ENCODE results near the gene MED9.
"Not testable (repeated sequence)": the region's sequence is repeated elsewhere in the genome, so short reads cannot be mapped to it uniquely, and the experiment has no call there.

Gene MED9

GRCh38 chr17:17463821-17464220 lies 13.0 kb upstream of the MED9 start:
- DNase-seq (ENCODE audit: low read depth): no peak
- no peak overlapping the region for H3K4me3 ChIP-seq (ENCODE audit: low read depth, low read length)
- TF ChIP-seq, protein P1, sequence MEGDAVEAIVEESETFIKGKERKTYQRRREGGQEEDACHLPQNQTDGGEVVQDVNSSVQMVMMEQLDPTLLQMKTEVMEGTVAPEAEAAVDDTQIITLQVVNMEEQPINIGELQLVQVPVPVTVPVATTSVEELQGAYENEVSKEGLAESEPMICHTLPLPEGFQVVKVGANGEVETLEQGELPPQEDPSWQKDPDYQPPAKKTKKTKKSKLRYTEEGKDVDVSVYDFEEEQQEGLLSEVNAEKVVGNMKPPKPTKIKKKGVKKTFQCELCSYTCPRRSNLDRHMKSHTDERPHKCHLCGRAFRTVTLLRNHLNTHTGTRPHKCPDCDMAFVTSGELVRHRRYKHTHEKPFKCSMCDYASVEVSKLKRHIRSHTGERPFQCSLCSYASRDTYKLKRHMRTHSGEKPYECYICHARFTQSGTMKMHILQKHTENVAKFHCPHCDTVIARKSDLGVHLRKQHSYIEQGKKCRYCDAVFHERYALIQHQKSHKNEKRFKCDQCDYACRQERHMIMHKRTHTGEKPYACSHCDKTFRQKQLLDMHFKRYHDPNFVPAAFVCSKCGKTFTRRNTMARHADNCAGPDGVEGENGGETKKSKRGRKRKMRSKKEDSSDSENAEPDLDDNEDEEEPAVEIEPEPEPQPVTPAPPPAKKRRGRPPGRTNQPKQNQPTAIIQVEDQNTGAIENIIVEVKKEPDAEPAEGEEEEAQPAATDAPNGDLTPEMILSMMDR (IDR thresholded peaks at IDR 0.05; ENCODE audit: low read depth, low read length, missing control alignments): no peak
- in situ Hi-C loops (cut with HindIII; ENCODE audit: low sequenced_read_pairs): no loop called here

DNA sequence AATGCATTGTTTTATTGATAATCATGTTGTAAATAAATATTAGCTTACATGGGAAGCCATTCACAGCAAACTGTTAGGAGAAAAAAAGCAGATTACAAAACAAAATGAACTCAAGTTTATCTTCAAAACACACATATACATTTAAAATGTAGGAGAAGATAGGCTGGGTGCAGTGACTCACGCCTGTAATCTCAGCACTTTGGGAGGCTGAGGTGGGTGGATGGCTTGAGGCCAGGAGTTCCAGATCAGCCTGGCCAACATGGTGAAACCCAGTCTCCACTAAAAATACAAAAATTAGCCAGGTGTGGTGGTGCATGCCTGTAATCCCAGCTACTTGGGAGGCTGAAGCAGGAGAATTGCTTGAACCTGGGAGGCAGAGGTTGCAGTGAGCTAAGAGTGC lies 10.9 kb upstream of the MED9 start:
- in situ Hi-C loops (cut with HindIII; ENCODE audit: low sequenced_read_pairs); H3K4me3 ChIP-seq (ENCODE audit: low read depth, low read length); DNase-seq (ENCODE audit: low read depth): not testable (repeated sequence)

DNA sequence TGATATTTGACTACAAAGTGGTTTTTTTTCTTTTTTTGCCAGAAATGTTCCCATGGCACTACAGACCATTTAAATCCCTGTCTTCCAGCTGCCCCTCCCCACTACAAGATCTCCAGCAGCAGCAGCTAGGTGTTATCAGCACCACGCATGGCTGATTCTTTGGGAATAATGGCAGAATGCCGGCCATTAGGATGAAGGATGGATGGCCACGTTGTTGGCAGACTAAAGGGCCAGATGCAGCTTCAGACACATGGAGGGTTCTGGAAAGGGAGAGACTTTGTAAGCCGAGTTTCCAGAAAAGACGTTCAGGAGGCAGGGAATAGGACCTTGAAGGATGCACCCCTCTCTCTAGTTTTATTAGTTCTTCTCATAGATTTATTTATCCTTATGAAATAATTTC lies 10.3 kb upstream of the MED9 start:
- TF ChIP-seq, protein P1 (IDR thresholded peaks at IDR 0.05; ENCODE audit: low read depth, low read length, missing control alignments): no peak
- in situ Hi-C loops (cut with HindIII; ENCODE audit: low sequenced_read_pairs): no loop called here
- no peak overlapping the region for H3K4me3 ChIP-seq (ENCODE audit: low read depth, low read length)
- no peak for DNase-seq (ENCODE audit: low read depth)

DNA sequence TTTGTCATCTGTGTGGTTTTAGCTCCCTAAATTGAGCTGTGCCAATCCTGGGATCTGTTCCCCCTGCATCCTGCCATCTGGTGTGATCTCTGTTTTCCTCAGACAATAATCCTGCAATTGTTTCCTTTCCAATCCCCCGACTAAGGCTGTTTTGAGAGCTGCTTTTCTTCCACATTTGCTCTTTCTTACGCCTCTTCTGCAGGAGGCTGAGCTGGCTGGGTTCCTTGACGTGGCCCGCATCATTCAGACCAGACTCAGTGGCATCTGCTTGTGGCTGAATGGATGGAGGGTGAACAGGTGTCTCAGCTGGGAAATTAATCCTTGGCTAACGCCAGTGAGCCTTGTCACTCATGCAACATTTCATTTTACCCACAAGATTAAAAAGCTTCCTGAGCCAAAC lies 9.8 kb upstream of the MED9 start:
- in situ Hi-C loops (cut with HindIII; ENCODE audit: low sequenced_read_pairs): no loop called here
- no peak overlapping the region for H3K4me3 ChIP-seq (ENCODE audit: low read depth, low read length)
- DNase-seq (ENCODE audit: low read depth): no peak
- TF ChIP-seq, protein P1 (IDR thresholded peaks at IDR 0.05; ENCODE audit: low read depth, low read length, missing control alignments): no peak

DNA sequence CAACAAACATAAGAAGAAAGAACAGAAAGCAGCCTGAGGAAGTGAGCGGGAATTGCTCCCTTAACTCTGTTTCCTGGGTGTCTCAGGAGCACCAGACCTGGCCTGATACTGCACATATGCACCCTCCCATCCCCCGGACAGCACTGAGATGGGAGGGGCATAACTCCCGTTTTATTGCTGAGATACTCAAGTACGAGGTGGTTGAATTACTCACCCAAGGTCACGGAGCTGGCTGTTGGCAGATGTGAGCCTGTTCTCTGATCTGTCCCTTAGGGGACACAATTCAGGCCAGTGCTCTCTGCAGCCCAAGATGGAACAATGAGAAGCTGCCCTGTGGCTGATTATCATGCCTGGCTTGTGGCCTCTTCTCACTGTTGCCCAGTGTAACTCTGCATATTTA lies 9.1 kb upstream of the MED9 start:
- H3K4me3 ChIP-seq (ENCODE audit: low read depth, low read length): no peak overlapping the region
- in situ Hi-C loops (cut with HindIII; ENCODE audit: low sequenced_read_pairs): no loop called here

GRCh38 chr17:17468217-17469010 lies 8.4 kb upstream of the MED9 start:
- TF ChIP-seq, protein P1 (IDR thresholded peaks at IDR 0.05; ENCODE audit: low read depth, low read length, missing control alignments): no peak
- in situ Hi-C loops (cut with HindIII; ENCODE audit: low sequenced_read_pairs): no loop called here
- no peak overlapping the region for H3K4me3 ChIP-seq (ENCODE audit: low read depth, low read length)
- DNase-seq (ENCODE audit: low read depth): no peak

More for the DNA sequence above, 9.1 kb upstream of the MED9 start:
- TF ChIP-seq, protein P1 (IDR thresholded peaks at IDR 0.05; ENCODE audit: low read depth, low read length, missing control alignments): no peak
- DNase-seq (ENCODE audit: low read depth): no peak

- DNase-seq (ENCODE audit: low read depth): no peak
- TF ChIP-seq, protein P1 (IDR thresholded peaks at IDR 0.05; ENCODE audit: low read depth, low read length, missing control alignments): no peak
- H3K4me3 ChIP-seq (ENCODE audit: low read depth, low read length): no peak overlapping the region
- in situ Hi-C loops (cut with HindIII; ENCODE audit: low sequenced_read_pairs): no loop called here
Observed at GRCh38 chr17:17469358-17469757, 7.4 kb upstream of the MED9 start.
